ENCODE data around the gene SPTBN1. TPM values are rescaled to one million over a fixed set of nuclear protein-coding genes. Genes with fewer than 3 reads are reported as not detected.

SPTBN1 gene
- total and polyA plus RNA-seq, 2 of the 13 experiments (the other 11 are each of a cell fraction or from before 2014, with no cell fraction given), result 123 to 299 TPM

DNA sequence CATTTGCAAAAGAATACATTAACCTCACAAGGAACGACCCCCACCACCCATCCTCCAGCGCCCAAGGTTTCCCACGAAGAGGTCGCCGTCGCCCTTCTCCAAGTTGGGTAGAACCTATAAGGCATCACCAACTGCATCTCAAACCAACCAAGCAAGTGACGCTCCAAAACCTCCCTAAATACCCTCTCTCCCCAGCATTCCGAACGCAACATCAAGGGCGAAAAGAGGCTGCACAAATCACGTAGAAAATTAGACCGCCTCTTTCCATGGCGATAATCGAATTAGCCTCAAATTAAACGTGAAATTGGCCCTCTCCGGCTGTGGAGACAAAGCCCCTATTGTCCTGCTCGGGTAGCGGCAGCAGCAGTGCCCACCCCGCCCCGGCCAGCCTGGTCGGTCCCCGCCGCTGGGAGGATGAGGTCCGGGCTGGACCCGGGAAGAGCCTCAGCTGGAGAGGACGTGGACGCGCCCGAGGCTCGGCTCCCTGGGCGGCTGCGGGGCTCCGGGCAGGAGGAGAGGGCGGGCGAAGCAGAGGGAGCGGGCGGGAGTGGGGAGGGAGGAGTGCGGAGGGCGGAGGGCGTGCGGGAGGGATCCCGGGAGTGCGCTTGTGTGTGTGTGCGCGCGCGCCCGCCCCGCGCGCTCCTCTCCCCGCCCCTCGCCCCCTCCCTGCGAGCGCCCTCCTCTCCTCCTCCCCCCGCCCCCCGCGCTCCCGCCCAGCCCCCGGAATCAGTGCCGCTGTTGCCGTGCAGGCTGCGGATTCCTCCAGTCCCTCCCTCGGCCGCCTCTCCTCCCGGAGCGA, at the start of gene SPTBN1 (continued):
- TF ChIP-seq, protein P1, sequence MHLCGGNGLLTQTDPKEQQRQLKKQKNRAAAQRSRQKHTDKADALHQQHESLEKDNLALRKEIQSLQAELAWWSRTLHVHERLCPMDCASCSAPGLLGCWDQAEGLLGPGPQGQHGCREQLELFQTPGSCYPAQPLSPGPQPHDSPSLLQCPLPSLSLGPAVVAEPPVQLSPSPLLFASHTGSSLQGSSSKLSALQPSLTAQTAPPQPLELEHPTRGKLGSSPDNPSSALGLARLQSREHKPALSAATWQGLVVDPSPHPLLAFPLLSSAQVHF (CRISPR knock-in tag; IDR thresholded peaks at IDR 0.05), result peak; percentile 20; the same call in 1 of the 2 replicates
- TF ChIP-seq, protein P2, sequence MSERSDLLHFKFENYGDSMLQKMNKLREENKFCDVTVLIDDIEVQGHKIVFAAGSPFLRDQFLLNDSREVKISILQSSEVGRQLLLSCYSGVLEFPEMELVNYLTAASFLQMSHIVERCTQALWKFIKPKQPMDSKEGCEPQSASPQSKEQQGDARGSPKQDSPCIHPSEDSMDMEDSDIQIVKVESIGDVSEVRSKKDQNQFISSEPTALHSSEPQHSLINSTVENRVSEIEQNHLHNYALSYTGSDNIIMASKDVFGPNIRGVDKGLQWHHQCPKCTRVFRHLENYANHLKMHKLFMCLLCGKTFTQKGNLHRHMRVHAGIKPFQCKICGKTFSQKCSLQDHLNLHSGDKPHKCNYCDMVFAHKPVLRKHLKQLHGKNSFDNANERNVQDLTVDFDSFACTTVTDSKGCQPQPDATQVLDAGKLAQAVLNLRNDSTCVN (CRISPR knock-in tag; IDR thresholded peaks at IDR 0.05; ENCODE audit: borderline replicate concordance), result peak; percentile 47; the same call in 1 of the 2 replicates
- TF ChIP-seq ZNF891 (CRISPR knock-in tag; IDR thresholded peaks at IDR 0.05), result 0 out of 2 replicates have a peak, but pooled peaks have one; percentile 11
- no peak for TF ChIP-seq ZNF563 (CRISPR knock-in tag; IDR thresholded peaks at IDR 0.05)
- TF ChIP-seq THYN1 (CRISPR knock-in tag; IDR thresholded peaks at IDR 0.05; ENCODE audit: borderline replicate concordance, low read depth), result no peak; the same call in 1 of the 2 replicates
- TF ChIP-seq ASH2L (IDR thresholded peaks at IDR 0.05; ENCODE audit: insufficient read length, low read depth, low read length), result peak; percentile 71
- TF ChIP-seq MTF2 (CRISPR knock-in tag; IDR thresholded peaks at IDR 0.05; ENCODE audit: borderline replicate concordance), result no peak; the same call in 1 of the 2 replicates
- TF ChIP-seq, protein P3, sequence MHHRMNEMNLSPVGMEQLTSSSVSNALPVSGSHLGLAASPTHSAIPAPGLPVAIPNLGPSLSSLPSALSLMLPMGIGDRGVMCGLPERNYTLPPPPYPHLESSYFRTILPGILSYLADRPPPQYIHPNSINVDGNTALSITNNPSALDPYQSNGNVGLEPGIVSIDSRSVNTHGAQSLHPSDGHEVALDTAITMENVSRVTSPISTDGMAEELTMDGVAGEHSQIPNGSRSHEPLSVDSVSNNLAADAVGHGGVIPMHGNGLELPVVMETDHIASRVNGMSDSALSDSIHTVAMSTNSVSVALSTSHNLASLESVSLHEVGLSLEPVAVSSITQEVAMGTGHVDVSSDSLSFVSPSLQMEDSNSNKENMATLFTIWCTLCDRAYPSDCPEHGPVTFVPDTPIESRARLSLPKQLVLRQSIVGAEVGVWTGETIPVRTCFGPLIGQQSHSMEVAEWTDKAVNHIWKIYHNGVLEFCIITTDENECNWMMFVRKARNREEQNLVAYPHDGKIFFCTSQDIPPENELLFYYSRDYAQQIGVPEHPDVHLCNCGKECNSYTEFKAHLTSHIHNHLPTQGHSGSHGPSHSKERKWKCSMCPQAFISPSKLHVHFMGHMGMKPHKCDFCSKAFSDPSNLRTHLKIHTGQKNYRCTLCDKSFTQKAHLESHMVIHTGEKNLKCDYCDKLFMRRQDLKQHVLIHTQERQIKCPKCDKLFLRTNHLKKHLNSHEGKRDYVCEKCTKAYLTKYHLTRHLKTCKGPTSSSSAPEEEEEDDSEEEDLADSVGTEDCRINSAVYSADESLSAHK (CRISPR knock-in tag; IDR thresholded peaks at IDR 0.05; ENCODE audit: borderline replicate concordance), result no peak
- no peak for TF ChIP-seq PCBP2 (optimal IDR thresholded peaks at IDR 0.05; ENCODE audit: low read depth, low read length, poor library complexity, severe bottlenecking)
- peak; percentile 61; the same call in 1 of the 2 replicates for TF ChIP-seq PCBP1 (IDR thresholded peaks at IDR 0.05; ENCODE audit: borderline replicate concordance, low read depth, low read length)
- TF ChIP-seq SAP130 (CRISPR knock-in tag; IDR thresholded peaks at IDR 0.05; ENCODE audit: low read depth), result peak; percentile 88
- TF ChIP-seq ZNF556 (CRISPR knock-in tag; IDR thresholded peaks at IDR 0.05; ENCODE audit: borderline replicate concordance), result no peak
- TF ChIP-seq ZNF777 (CRISPR knock-in tag; IDR thresholded peaks at IDR 0.05), result peak; percentile 15; the same call in 1 of the 2 replicates
- TF ChIP-seq ZNF839 (CRISPR knock-in tag; IDR thresholded peaks at IDR 0.05; ENCODE audit: borderline replicate concordance), result no peak
- TF ChIP-seq GATA4 (IDR thresholded peaks at IDR 0.05; ENCODE audit: borderline replicate concordance, low read depth), result peak; percentile 17
- peak; percentile 37 for TF ChIP-seq U2AF1 (optimal IDR thresholded peaks at IDR 0.05; ENCODE audit: low read depth, low read length)
- TF ChIP-seq ZNF160 (CRISPR knock-in tag; IDR thresholded peaks at IDR 0.05), result 0 out of 2 replicates have a peak, but pooled peaks have one; percentile 27
- peak; percentile 100 for TF ChIP-seq ZNF746 (CRISPR knock-in tag; IDR thresholded peaks at IDR 0.05)
- TF ChIP-seq, protein P4, sequence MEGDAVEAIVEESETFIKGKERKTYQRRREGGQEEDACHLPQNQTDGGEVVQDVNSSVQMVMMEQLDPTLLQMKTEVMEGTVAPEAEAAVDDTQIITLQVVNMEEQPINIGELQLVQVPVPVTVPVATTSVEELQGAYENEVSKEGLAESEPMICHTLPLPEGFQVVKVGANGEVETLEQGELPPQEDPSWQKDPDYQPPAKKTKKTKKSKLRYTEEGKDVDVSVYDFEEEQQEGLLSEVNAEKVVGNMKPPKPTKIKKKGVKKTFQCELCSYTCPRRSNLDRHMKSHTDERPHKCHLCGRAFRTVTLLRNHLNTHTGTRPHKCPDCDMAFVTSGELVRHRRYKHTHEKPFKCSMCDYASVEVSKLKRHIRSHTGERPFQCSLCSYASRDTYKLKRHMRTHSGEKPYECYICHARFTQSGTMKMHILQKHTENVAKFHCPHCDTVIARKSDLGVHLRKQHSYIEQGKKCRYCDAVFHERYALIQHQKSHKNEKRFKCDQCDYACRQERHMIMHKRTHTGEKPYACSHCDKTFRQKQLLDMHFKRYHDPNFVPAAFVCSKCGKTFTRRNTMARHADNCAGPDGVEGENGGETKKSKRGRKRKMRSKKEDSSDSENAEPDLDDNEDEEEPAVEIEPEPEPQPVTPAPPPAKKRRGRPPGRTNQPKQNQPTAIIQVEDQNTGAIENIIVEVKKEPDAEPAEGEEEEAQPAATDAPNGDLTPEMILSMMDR (CRISPR knock-in tag; IDR thresholded peaks at IDR 0.05), result 0 out of 2 replicates have a peak, but pooled peaks have one; percentile 4
- no peak for TF ChIP-seq ZNF251 (CRISPR knock-in tag; IDR thresholded peaks at IDR 0.05)
- TF ChIP-seq ZNF292 (CRISPR knock-in tag; IDR thresholded peaks at IDR 0.05; ENCODE audit: borderline replicate concordance, low read depth), result no peak
- TF ChIP-seq FOXA3 (CRISPR knock-in tag; IDR thresholded peaks at IDR 0.05), result peak; percentile 71
- no peak for TF ChIP-seq ZNF124 (CRISPR knock-in tag; IDR thresholded peaks at IDR 0.05)
